Measurements from ENCODE around the gene ACLY. TPM values are rescaled to one million over a fixed set of nuclear protein-coding genes. Genes with fewer than 3 reads are reported as not detected.
"Not testable (repeated sequence)": the region's sequence is repeated elsewhere in the genome, so short reads cannot be mapped to it uniquely, and the experiment has no call there.

The ACLY gene
- total and polyA plus RNA-seq, 2 experiments from 2014 or later, result 101 to 157 TPM

DNA sequence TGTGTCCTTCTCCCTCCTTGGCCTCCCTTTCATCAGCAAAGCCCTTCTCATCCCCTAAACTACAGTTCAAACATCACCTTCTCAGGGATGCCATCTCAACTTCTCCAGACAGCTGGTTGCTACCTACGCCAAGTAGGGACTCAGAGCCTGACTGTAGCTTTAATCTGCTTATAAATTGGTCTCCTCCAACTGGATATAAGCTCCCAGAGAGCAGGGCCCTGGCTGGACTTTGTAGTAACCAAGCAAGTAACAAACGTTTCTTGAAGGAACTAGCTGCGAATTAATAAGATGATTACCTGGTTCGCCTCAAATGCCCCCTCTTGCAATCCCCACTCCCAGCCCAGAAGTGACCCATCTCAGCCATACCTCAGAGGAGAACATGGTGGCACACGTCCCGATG is 36.0 kb downstream of the ACLY start:
- no peak overlapping the region for H3K27ac ChIP-seq
- DNase-seq (ENCODE audit: low spot score), result no peak
- no peaks in the 10 kb centered on the region for H4K20me1 ChIP-seq (ENCODE audit: insufficient read depth, poor library complexity, severe bottlenecking)
- peaks cover 3% of the 10 kb centered on the region for H3K36me3 ChIP-seq (replicated peaks; ENCODE audit: insufficient read depth, low read depth)
- no peak overlapping the region for H3K4me2 ChIP-seq
- no peaks in the 10 kb centered on the region for H3K27me3 ChIP-seq
- H3K4me3 ChIP-seq, result no peak overlapping the region
- no peaks in the 10 kb centered on the region for H3K9me2 ChIP-seq (replicated peaks; ENCODE audit: insufficient read depth)
- 94% methylated on average over 6 of the region's 6 CpGs for WGBS (ENCODE audit: low lambda C conversion rate, missing lambda C conversion rate)
- no peaks in the 10 kb centered on the region for H3K4me1 ChIP-seq (ENCODE audit: insufficient read depth)
- TF ChIP-seq EZH2 (IDR thresholded peaks at IDR 0.05; ENCODE audit: borderline replicate concordance) (no peak), EZH2phosphoT487 (IDR thresholded peaks at IDR 0.05; ENCODE audit: low read depth, severe bottlenecking, unreplicated experiment) (no peak)
- TF ChIP-seq, protein P1, sequence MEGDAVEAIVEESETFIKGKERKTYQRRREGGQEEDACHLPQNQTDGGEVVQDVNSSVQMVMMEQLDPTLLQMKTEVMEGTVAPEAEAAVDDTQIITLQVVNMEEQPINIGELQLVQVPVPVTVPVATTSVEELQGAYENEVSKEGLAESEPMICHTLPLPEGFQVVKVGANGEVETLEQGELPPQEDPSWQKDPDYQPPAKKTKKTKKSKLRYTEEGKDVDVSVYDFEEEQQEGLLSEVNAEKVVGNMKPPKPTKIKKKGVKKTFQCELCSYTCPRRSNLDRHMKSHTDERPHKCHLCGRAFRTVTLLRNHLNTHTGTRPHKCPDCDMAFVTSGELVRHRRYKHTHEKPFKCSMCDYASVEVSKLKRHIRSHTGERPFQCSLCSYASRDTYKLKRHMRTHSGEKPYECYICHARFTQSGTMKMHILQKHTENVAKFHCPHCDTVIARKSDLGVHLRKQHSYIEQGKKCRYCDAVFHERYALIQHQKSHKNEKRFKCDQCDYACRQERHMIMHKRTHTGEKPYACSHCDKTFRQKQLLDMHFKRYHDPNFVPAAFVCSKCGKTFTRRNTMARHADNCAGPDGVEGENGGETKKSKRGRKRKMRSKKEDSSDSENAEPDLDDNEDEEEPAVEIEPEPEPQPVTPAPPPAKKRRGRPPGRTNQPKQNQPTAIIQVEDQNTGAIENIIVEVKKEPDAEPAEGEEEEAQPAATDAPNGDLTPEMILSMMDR (IDR thresholded peaks at IDR 0.05; ENCODE audit: poor library complexity), result no peak
- no peak overlapping the region for H2AFZ ChIP-seq
- H3K9me3 ChIP-seq (ENCODE audit: low read depth), result no peaks in the 10 kb centered on the region
- H3K79me2 ChIP-seq, result no peaks in the 10 kb centered on the region

DNA sequence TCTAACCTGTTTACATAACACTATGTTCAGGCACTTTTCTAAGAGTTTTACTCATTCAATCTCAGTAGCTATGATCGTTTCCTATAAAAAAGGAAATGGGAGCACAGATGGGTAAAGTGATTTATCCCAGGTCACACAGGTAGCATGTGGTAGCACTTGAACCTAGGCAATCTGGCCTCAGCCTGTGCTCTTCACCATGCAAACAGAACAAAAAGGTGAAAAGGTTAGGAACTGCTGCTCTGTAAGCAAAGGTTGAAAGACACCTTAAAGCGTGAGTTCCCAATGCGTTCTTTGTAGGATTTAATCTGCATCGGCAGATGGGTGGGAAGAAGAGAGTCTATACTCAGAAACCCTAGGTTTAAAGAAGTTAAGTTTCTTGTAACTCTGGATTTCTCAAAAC is 38.6 kb downstream of the ACLY start:
- H2AFZ ChIP-seq, result no peak overlapping the region
- no peaks in the 10 kb centered on the region for H3K79me2 ChIP-seq
- TF ChIP-seq EZH2phosphoT487 (IDR thresholded peaks at IDR 0.05; ENCODE audit: low read depth, severe bottlenecking, unreplicated experiment), result no peak
- TF ChIP-seq EZH2 (IDR thresholded peaks at IDR 0.05; ENCODE audit: borderline replicate concordance), result no peak
- TF ChIP-seq, protein P1 (IDR thresholded peaks at IDR 0.05; ENCODE audit: poor library complexity), result no peak
- H3K27ac ChIP-seq, result no peak overlapping the region
- no peaks in the 10 kb centered on the region for H3K9me3 ChIP-seq (ENCODE audit: low read depth)
- no peak overlapping the region for H3K4me3 ChIP-seq
- DNase-seq (ENCODE audit: low spot score), result no peak
- WGBS (ENCODE audit: low lambda C conversion rate, missing lambda C conversion rate), result 97% methylated on average over 4 of the region's 4 CpGs
- H3K4me2 ChIP-seq, result no peak overlapping the region
- no peaks in the 10 kb centered on the region for H3K4me1 ChIP-seq (ENCODE audit: insufficient read depth)
- no peaks in the 10 kb centered on the region for H3K27me3 ChIP-seq
- no peaks in the 10 kb centered on the region for H3K9me2 ChIP-seq (replicated peaks; ENCODE audit: insufficient read depth)
- H3K36me3 ChIP-seq (replicated peaks; ENCODE audit: insufficient read depth, low read depth), result peaks cover 3% of the 10 kb centered on the region
- H4K20me1 ChIP-seq (ENCODE audit: insufficient read depth, poor library complexity, severe bottlenecking), result no peaks in the 10 kb centered on the region

- WGBS (ENCODE audit: low lambda C conversion rate, missing lambda C conversion rate), result 98% methylated on average over 8 of the region's 9 CpGs
- H3K4me1 ChIP-seq (ENCODE audit: insufficient read depth); H3K4me2 ChIP-seq; H3K79me2 ChIP-seq; H3K9me3 ChIP-seq (ENCODE audit: low read depth); DNase-seq (ENCODE audit: low spot score); H2AFZ ChIP-seq; H3K36me3 ChIP-seq (replicated peaks; ENCODE audit: insufficient read depth, low read depth); H3K9me2 ChIP-seq (replicated peaks; ENCODE audit: insufficient read depth); H3K27ac ChIP-seq; H4K20me1 ChIP-seq (ENCODE audit: insufficient read depth, poor library complexity, severe bottlenecking); H3K4me3 ChIP-seq; H3K27me3 ChIP-seq: not testable (repeated sequence)
Observed at GRCh38 chr17:41874293-41874670, 44.5 kb downstream of the ACLY start.

GRCh38 chr17:41873559-41874292 is 45.0 kb downstream of the ACLY start:
- H3K27ac ChIP-seq, result no peak overlapping the region
- peaks cover 2% of the 10 kb centered on the region for H3K36me3 ChIP-seq (replicated peaks; ENCODE audit: insufficient read depth, low read depth)
- H3K4me1 ChIP-seq (ENCODE audit: insufficient read depth), result no peaks in the 10 kb centered on the region
- no peak for TF ChIP-seq EZH2 (IDR thresholded peaks at IDR 0.05; ENCODE audit: borderline replicate concordance)
- TF ChIP-seq, protein P1 (IDR thresholded peaks at IDR 0.05; ENCODE audit: poor library complexity), result no peak
- no peaks in the 10 kb centered on the region for H3K9me3 ChIP-seq (ENCODE audit: low read depth)
- H3K4me2 ChIP-seq, result no peak overlapping the region
- no peaks in the 10 kb centered on the region for H3K27me3 ChIP-seq
- H4K20me1 ChIP-seq (ENCODE audit: insufficient read depth, poor library complexity, severe bottlenecking), result no peaks in the 10 kb centered on the region
- no peak overlapping the region for H3K4me3 ChIP-seq
- H3K79me2 ChIP-seq, result no peaks in the 10 kb centered on the region
- no peaks in the 10 kb centered on the region for H3K9me2 ChIP-seq (replicated peaks; ENCODE audit: insufficient read depth)
- DNase-seq (ENCODE audit: low spot score), result no peak
- WGBS (ENCODE audit: low lambda C conversion rate, missing lambda C conversion rate), result 95% methylated on average over 10 of the region's 10 CpGs
- no peak overlapping the region for H2AFZ ChIP-seq
